Trophoblast cell (in vitro differentiated cells and primary cell): ENCODE results near the gene SSPN.

Source experiments
- DNase-seq, 2 donors: peaks; one replicate each; pipeline ENCODE4 v3.0.0-alpha.2; 2016
- H2AFZ ChIP-seq: 2 replicates; pipeline ENCODE4 v1.6.1; 2013; ENCODE audit warnings: low read length, moderate library complexity, mild to moderate bottlenecking; ENCODE audit not compliant: insufficient read depth, poor library complexity
- H2AK5ac ChIP-seq: 2 replicates; pipeline ENCODE4 v1.6.1; 2013; ENCODE audit warnings: mild to moderate bottlenecking, low read length
- H2BK120ac ChIP-seq: 2 replicates; pipeline ENCODE4 v1.6.1; 2013; ENCODE audit warnings: low read length, mild to moderate bottlenecking, moderate library complexity; ENCODE audit not compliant: insufficient read depth, poor library complexity
- H2BK12ac ChIP-seq: 2 replicates; pipeline ENCODE4 v1.6.1; 2013; ENCODE audit warnings: mild to moderate bottlenecking, low read length, moderate library complexity
- H2BK5ac ChIP-seq: 2 replicates; pipeline ENCODE4 v1.6.1; 2013; ENCODE audit warnings: low read length, low read depth, moderate library complexity, mild to moderate bottlenecking; ENCODE audit not compliant: poor library complexity
- H3K14ac ChIP-seq: 2 replicates; pipeline ENCODE4 v1.6.1; 2013; ENCODE audit warnings: mild to moderate bottlenecking, low read length
- H3K18ac ChIP-seq: 2 replicates; pipeline ENCODE4 v1.6.1; 2013; ENCODE audit warnings: mild to moderate bottlenecking, low read length
- H3K23ac ChIP-seq: 2 replicates; pipeline ENCODE4 v1.6.1; 2013; ENCODE audit warnings: low read length
- H3K27ac ChIP-seq: 2 replicates; pipeline ENCODE4 v1.5.1; 2013; ENCODE audit warnings: low read depth, mild to moderate bottlenecking, inconsistent platforms, low read length, moderate library complexity
- H3K27me3 ChIP-seq: 2 replicates; pipeline ENCODE4 v1.6.1; 2013; ENCODE audit warnings: inconsistent platforms, mild to moderate bottlenecking, low read length, moderate library complexity; ENCODE audit not compliant: insufficient read depth
- H3K36me3 ChIP-seq, 2 experiments: 1 replicate in 1 of 2; 2 replicates in 1 of 2; pipeline ENCODE4 v1.6.1; 2013; ENCODE audit warnings: low read length in 2 of 2, mild to moderate bottlenecking in 2 of 2, moderate library complexity in 1 of 2; ENCODE audit not compliant: insufficient read depth in 2 of 2, control insufficient read depth in 1 of 2
- H3K4ac ChIP-seq: 2 replicates; pipeline ENCODE4 v1.6.1; 2013; ENCODE audit warnings: low read depth, mild to moderate bottlenecking, low read length, moderate library complexity
- H3K4me1 ChIP-seq, 2 experiments: 1 replicate in 1 of 2; 2 replicates in 1 of 2; pipeline ENCODE4 v1.6.1; 2013; ENCODE audit warnings: low read length in 2 of 2, mild to moderate bottlenecking in 2 of 2, moderate library complexity in 1 of 2; ENCODE audit not compliant: insufficient read depth in 2 of 2, control insufficient read depth in 1 of 2
- H3K4me2 ChIP-seq: 2 replicates; pipeline ENCODE4 v1.6.1; 2013; ENCODE audit warnings: inconsistent platforms, mild to moderate bottlenecking, low read length, moderate library complexity
- H3K4me3 ChIP-seq: 2 replicates; pipeline ENCODE4 v1.5.1; 2013; ENCODE audit warnings: mild to moderate bottlenecking, low read depth, low read length, inconsistent platforms
- H3K79me1 ChIP-seq: one replicate; pipeline ENCODE4 v1.6.1; 2013; ENCODE audit warnings: low read length
- H3K79me2 ChIP-seq: 2 replicates; pipeline ENCODE4 v1.6.1; 2013; ENCODE audit warnings: low read length, mild to moderate bottlenecking; ENCODE audit not compliant: control insufficient read depth, insufficient read depth, poor library complexity
- H3K9ac ChIP-seq: 2 replicates; pipeline ENCODE4 v1.6.1; 2013; ENCODE audit warnings: mild to moderate bottlenecking, low read length
- H3K9me3 ChIP-seq: 2 replicates; pipeline ENCODE4 v1.6.1; 2013; ENCODE audit warnings: low read depth, mild to moderate bottlenecking, control low read depth, inconsistent platforms, low read length; ENCODE audit not compliant: insufficient read depth
- H4K12ac ChIP-seq: 2 replicates; pipeline ENCODE4 v1.6.1; 2013; ENCODE audit warnings: low read depth, mild to moderate bottlenecking, low read length, moderate library complexity
- H4K8ac ChIP-seq: 2 replicates; pipeline ENCODE4 v1.6.1; 2013; ENCODE audit warnings: low read depth, mild to moderate bottlenecking, low read length, moderate library complexity
- H4K91ac ChIP-seq: one replicate; pipeline ENCODE4 v1.6.1; 2013; ENCODE audit warnings: low read depth, mild to moderate bottlenecking, low read length, moderate library complexity
- WGBS: extraction: QIAGEN DNeasy Blood & Tissue Kit; methylation state at CpG from one replicate; pipeline ENCODE4 v1.1.7; 2013; ENCODE audit warnings: missing lambda C conversion rate; ENCODE audit not compliant: insufficient read length, insufficient coverage; ENCODE audit errors: extremely low coverage; 5-methylcytosine and 5-hydroxymethylcytosine counted together

Gene SSPN

GRCh38 chr12:26277506-26278246 is 82.3 kb downstream of the SSPN start:
- H3K79me2 ChIP-seq = no peaks in the 10 kb centered on the region
- H4K8ac ChIP-seq = no peak overlapping the region
- no peaks in the 10 kb centered on the region for H3K36me3 ChIP-seq
- no peak overlapping the region for H3K18ac ChIP-seq
- H3K4me3 ChIP-seq = no peak overlapping the region
- no peak overlapping the region for H3K14ac ChIP-seq
- peaks cover 9 to 14% of the 10 kb centered on the region in 2 experiments for H3K4me1 ChIP-seq
- H3K9ac ChIP-seq = no peak overlapping the region
- H2BK12ac ChIP-seq = peak overlapping the region; percentile 26
- H2AK5ac ChIP-seq = no peak overlapping the region
- no peak overlapping the region for H3K4ac ChIP-seq
- H3K23ac ChIP-seq = no peak overlapping the region
- WGBS = no CpG with 5 or more reads among the region's 16 CpGs
- DNase-seq = no peak
- no peak overlapping the region for H3K4me2 ChIP-seq
- no peak overlapping the region for H2BK5ac ChIP-seq
- no peaks in the 10 kb centered on the region for H3K9me3 ChIP-seq
- no peak overlapping the region for H2AFZ ChIP-seq
- H3K79me1 ChIP-seq = peaks cover 5% of the 10 kb centered on the region
- no peak overlapping the region for H4K91ac ChIP-seq
- H4K12ac ChIP-seq = no peak overlapping the region
- no peaks in the 10 kb centered on the region for H3K27me3 ChIP-seq
- no peak overlapping the region for H2BK120ac ChIP-seq
- no peak overlapping the region for H3K27ac ChIP-seq

DNA sequence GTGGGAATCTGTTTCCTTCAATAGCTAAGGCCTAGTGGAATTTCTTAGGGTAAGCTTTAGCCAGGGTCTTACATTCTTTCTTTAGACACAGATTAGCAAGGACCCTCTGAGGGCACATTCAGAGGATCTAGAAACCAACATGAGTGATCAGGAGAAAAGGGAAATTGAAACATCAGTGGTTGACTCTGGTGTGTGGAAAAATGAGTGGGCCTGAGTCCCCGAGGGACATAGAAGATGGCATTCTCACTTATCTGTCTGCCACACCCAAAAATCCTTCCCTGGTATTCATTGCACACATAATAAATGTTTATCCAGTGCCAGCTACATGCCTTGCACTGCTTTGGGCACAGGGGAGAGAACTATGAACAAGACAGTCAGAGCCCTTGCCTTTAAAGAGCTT is 82.9 kb downstream of the SSPN start:
- no peaks in the 10 kb centered on the region for H3K36me3 ChIP-seq
- H3K23ac ChIP-seq = no peak overlapping the region
- H3K79me2 ChIP-seq = no peaks in the 10 kb centered on the region
- H3K4me2 ChIP-seq = no peak overlapping the region
- H3K9ac ChIP-seq = no peak overlapping the region
- no peak overlapping the region for H3K14ac ChIP-seq
- H3K27ac ChIP-seq = no peak overlapping the region
- no peak overlapping the region for H2AFZ ChIP-seq
- no CpG with 5 or more reads among the region's 1 CpG for WGBS
- no peak overlapping the region for H2BK120ac ChIP-seq
- no peak overlapping the region for H2BK5ac ChIP-seq
- DNase-seq = no peak
- peaks cover 9 to 14% of the 10 kb centered on the region in 2 experiments for H3K4me1 ChIP-seq
- H4K91ac ChIP-seq = no peak overlapping the region
- no peak overlapping the region for H2BK12ac ChIP-seq
- H3K9me3 ChIP-seq = no peaks in the 10 kb centered on the region
- no peak overlapping the region for H4K8ac ChIP-seq
- no peak overlapping the region for H3K4ac ChIP-seq
- H2AK5ac ChIP-seq = no peak overlapping the region
- H4K12ac ChIP-seq = no peak overlapping the region
- no peak overlapping the region for H3K4me3 ChIP-seq
- peaks cover 3% of the 10 kb centered on the region for H3K79me1 ChIP-seq
- no peaks in the 10 kb centered on the region for H3K27me3 ChIP-seq
- no peak overlapping the region for H3K18ac ChIP-seq

- no CpG with 5 or more reads among the region's 5 CpGs for WGBS
Measured at GRCh38 chr12:26278666-26279065, 83.3 kb downstream of the SSPN start.

DNA sequence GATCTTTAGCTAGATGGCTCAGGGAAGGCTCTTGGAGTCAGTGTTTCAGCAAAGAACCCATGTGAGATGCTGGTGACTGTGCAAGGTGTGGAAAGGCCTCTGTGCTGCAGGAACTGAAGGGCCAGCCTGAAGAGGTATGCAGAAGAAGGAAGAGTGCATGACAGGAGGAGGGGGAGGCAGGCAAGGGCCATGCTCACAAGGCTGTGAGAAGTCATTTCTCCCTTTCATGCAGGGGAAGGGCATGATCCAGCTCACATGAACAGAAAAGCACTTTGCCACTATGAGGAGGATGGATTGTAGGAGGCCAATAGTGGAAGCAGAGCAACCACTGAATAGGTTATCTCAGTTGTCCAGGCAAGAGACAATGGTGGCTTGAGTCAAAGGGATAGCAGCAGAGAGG is 83.7 kb downstream of the SSPN start:
- Histone ChIP-seq H3K27ac (no peak overlapping the region), H3K4ac (no peak overlapping the region), H3K79me1 (peaks cover 3% of the 10 kb centered on the region), H3K23ac (no peak overlapping the region), H3K36me3 (no peaks in the 10 kb centered on the region), H3K79me2 (no peaks in the 10 kb centered on the region), H3K18ac (no peak overlapping the region), H3K27me3 (no peaks in the 10 kb centered on the region), H3K4me3 (no peak overlapping the region), H2BK120ac (no peak overlapping the region), H3K4me2 (no peak overlapping the region), H2AK5ac (no peak overlapping the region), H3K9ac (no peak overlapping the region), H3K9me3 (no peaks in the 10 kb centered on the region), H4K12ac (no peak overlapping the region), H4K91ac (no peak overlapping the region), H2BK12ac (no peak overlapping the region), H2BK5ac (no peak overlapping the region), H2AFZ (no peak overlapping the region), H3K14ac (no peak overlapping the region), H4K8ac (no peak overlapping the region), H3K4me1 (peaks cover 9 to 10% of the 10 kb centered on the region in 2 experiments)
- DNase-seq = no peak

More at GRCh38 chr12:26278666-26279065, 83.3 kb downstream of the SSPN start:
- Histone ChIP-seq H4K12ac (no peak overlapping the region), H3K36me3 (no peaks in the 10 kb centered on the region), H2BK12ac (no peak overlapping the region), H2BK5ac (no peak overlapping the region), H2BK120ac (no peak overlapping the region), H3K4me2 (no peak overlapping the region), H3K9me3 (no peaks in the 10 kb centered on the region), H3K9ac (no peak overlapping the region), H3K4ac (no peak overlapping the region), H3K27ac (no peak overlapping the region), H3K4me3 (no peak overlapping the region), H2AK5ac (no peak overlapping the region), H4K91ac (no peak overlapping the region), H3K79me2 (no peaks in the 10 kb centered on the region), H4K8ac (no peak overlapping the region), H3K14ac (no peak overlapping the region), H2AFZ (no peak overlapping the region), H3K79me1 (peaks cover 3% of the 10 kb centered on the region), H3K4me1 (peaks cover 9 to 14% of the 10 kb centered on the region in 2 experiments), H3K27me3 (no peaks in the 10 kb centered on the region), H3K18ac (no peak overlapping the region), H3K23ac (no peak overlapping the region)
- DNase-seq = no peak
